ENCODE data around the gene YIF1B. TPM values are rescaled to one million over a fixed set of nuclear protein-coding genes. Genes with fewer than 3 reads are reported as not detected.
"Not testable (repeated sequence)": the region's sequence is repeated elsewhere in the genome, so short reads cannot be mapped to it uniquely, and the experiment has no call there.

The YIF1B gene
- total RNA-seq, 1 donor from 2014 or later, result 29.6 TPM

- TF ChIP-seq CTCF (IDR thresholded peaks at IDR 0.05; ENCODE audit: unreplicated experiment), result no peak
- no peaks in the 10 kb centered on the region for H3K9me3 Mint-ChIP-seq (ENCODE audit: low read depth)
- peaks cover 51% of the 10 kb centered on the region for H3K4me1 Mint-ChIP-seq (ENCODE audit: low read depth)
- peak overlapping the region; percentile 97 for H3K27ac Mint-ChIP-seq
- H3K27me3 Mint-ChIP-seq, result no peaks in the 10 kb centered on the region
- peak overlapping the region; percentile 99 for H3K4me3 Mint-ChIP-seq (ENCODE audit: low read depth)
- DNase-seq (ENCODE audit: low spot score, unreplicated experiment), result peak; percentile 97
- no peaks in the 10 kb centered on the region for H3K36me3 Mint-ChIP-seq (ENCODE audit: insufficient read depth)
These were observed 51.9 kb downstream of the YIF1B start for GRCh38 chr19:38263689-38264485.

GRCh38 chr19:38262585-38263268, 53.0 kb downstream of the YIF1B start:
- Mint-ChIP-seq H3K4me3 (ENCODE audit: low read depth) (peak overlapping the region; percentile 10), H3K4me1 (ENCODE audit: low read depth) (peaks cover 39% of the 10 kb centered on the region), H3K9me3 (ENCODE audit: low read depth) (no peaks in the 10 kb centered on the region), H3K36me3 (ENCODE audit: insufficient read depth) (no peaks in the 10 kb centered on the region), H3K27ac (peak overlapping the region; percentile 90), H3K27me3 (no peaks in the 10 kb centered on the region)
- no peak for TF ChIP-seq CTCF (IDR thresholded peaks at IDR 0.05; ENCODE audit: unreplicated experiment)
- no peak for DNase-seq (ENCODE audit: low spot score, unreplicated experiment)

- not testable (repeated sequence) for H3K9me3 Mint-ChIP-seq (ENCODE audit: low read depth); H3K4me3 Mint-ChIP-seq (ENCODE audit: low read depth); H3K27ac Mint-ChIP-seq; DNase-seq (ENCODE audit: low spot score, unreplicated experiment); H3K27me3 Mint-ChIP-seq; H3K36me3 Mint-ChIP-seq (ENCODE audit: insufficient read depth)
- H3K4me1 Mint-ChIP-seq (ENCODE audit: low read depth), result peaks cover 31% of the 10 kb centered on the region
These were observed 53.8 kb downstream of the YIF1B start for GRCh38 chr19:38261942-38262341.

DNA sequence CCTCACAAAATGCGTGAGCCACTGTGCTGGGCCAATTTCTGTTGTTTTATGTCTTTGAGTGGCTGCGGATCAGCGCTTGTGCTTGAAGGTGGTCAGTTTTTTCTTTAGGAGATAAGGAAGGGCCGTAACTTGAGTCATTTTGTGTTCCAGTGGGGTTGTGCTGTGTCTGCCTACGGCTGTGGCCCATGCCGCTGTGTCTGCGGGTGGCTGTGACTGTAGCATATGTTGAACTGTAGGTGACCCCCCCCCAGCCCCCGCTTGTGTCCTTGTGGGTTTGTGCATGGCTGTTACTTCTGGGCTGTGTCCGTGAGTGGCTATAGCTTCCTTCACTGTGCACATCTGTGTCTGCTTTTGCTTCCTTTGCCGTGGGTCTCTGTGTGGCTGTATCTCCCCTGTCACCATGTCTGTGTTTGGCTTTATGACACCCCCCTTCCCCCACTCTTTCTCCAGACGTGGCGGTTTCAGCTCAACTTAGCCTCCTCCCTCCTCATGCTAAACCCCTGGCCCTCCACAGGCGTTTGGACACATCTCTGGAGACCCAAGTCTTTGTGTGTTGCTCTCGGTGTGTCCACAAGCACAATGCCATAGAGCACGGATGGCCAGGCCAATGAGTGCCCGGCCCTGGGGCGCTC, 60.2 kb downstream of the YIF1B start:
- no peak for DNase-seq (ENCODE audit: low spot score, unreplicated experiment)
- no peaks in the 10 kb centered on the region for H3K9me3 Mint-ChIP-seq (ENCODE audit: low read depth)

DNA sequence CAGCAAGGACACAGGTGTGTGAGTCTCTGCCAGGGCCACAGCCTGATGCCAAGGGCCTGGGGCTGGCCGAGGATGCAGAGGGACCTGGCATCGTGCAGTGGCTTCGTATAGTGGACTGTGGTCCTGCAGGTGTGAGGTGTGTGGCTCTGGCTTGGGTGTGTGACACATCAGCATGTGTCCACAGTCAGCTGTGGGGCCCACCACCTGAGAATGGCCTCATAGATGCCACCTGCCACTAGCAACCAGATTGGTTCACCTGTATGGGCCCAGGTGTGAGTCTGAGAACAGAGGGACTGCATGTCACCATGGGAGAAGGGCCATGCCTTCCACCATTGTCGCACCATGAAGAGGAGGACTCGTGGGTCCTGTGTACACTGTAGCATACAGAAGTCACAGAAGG, 62.0 kb downstream of the YIF1B start:
- Mint-ChIP-seq H3K36me3 (ENCODE audit: insufficient read depth) (peaks cover 2% of the 10 kb centered on the region), H3K27me3 (peaks cover 3% of the 10 kb centered on the region), H3K4me3 (ENCODE audit: low read depth) (peak overlapping the region; percentile 52), H3K9me3 (ENCODE audit: low read depth) (no peaks in the 10 kb centered on the region), H3K4me1 (ENCODE audit: low read depth) (peaks cover 42% of the 10 kb centered on the region), H3K27ac (no peak overlapping the region)
- no peak for TF ChIP-seq CTCF (IDR thresholded peaks at IDR 0.05; ENCODE audit: unreplicated experiment)
- no peak for DNase-seq (ENCODE audit: low spot score, unreplicated experiment)

More for the DNA sequence above, 60.2 kb downstream of the YIF1B start:
- H3K4me3 Mint-ChIP-seq (ENCODE audit: low read depth), result peak overlapping the region; percentile 66
- TF ChIP-seq CTCF (IDR thresholded peaks at IDR 0.05; ENCODE audit: unreplicated experiment), result no peak
- peaks cover 37% of the 10 kb centered on the region for H3K4me1 Mint-ChIP-seq (ENCODE audit: low read depth)
- peak overlapping the region; percentile 83 for H3K27ac Mint-ChIP-seq
- H3K36me3 Mint-ChIP-seq (ENCODE audit: insufficient read depth), result peaks cover 2% of the 10 kb centered on the region
- peaks cover 3% of the 10 kb centered on the region for H3K27me3 Mint-ChIP-seq

Other genes starting within 250 kb of the YIF1B start
- gene DPF1, start 91.7 kb downstream of the YIF1B start, total RNA-seq, result 4.8 and 4.9 TPM in 2 replicates
- 15.2 and 17.2 TPM in 2 replicates for gene PPP1R14A, start 59.6 kb downstream of the YIF1B start, total RNA-seq
- gene SPINT2, start 51.4 kb downstream of the YIF1B start, total RNA-seq, result 519 and 559 TPM in 2 replicates
- 3.0 and 3.5 TPM in 2 replicates for gene C19orf33, start 11.7 kb downstream of the YIF1B start, total RNA-seq
- gene KCNK6, start 3.9 kb upstream of the YIF1B start, total RNA-seq, result 0.43 and 0.53 TPM in 2 replicates
- gene CATSPERG, start 19.9 kb upstream of the YIF1B start, total RNA-seq, result 21.0 TPM in 2 replicates
- gene PSMD8, start 58.6 kb upstream of the YIF1B start, total RNA-seq, result 122 and 128 TPM in 2 replicates
- 2.8 and 3.3 TPM in 2 replicates for gene GGN, start 72.1 kb upstream of the YIF1B start, total RNA-seq
- gene SPRED3, start 72.8 kb upstream of the YIF1B start, total RNA-seq, result 13.0 and 13.6 TPM in 2 replicates
- 14.7 and 19.6 TPM in 2 replicates for gene FAM98C, start 87.1 kb upstream of the YIF1B start, total RNA-seq
- not detected in 2 replicates for gene RASGRP4, start 110.3 kb upstream of the YIF1B start, total RNA-seq
- gene RYR1, start 117.7 kb upstream of the YIF1B start, total RNA-seq, result 0.65 and 1.4 TPM in 2 replicates